ENCODE measurements around the gene SMU1. TPM values are rescaled to one million over a fixed set of nuclear protein-coding genes. Genes with fewer than 3 reads are reported as not detected.

Gene SMU1
- total and polyA plus RNA-seq, 2 of the 13 experiments (the other 11 are each of a cell fraction or from before 2014, with no cell fraction given), result 12.9 to 36.6 TPM

GRCh38 chr9:33124046-33124445 lies 47.6 kb upstream of the SMU1 start:
- POLR2A ChIA-PET, result no interaction called here
- WGBS (ENCODE audit: low lambda C conversion rate), result 96% methylated on average over 5 of the region's 5 CpGs
- FAIRE-seq, result no peak

More at GRCh38 chr9:33124046-33124445, 47.6 kb upstream of the SMU1 start:
- Histone ChIP-seq H3K79me2 (ENCODE audit: insufficient read depth, low read length) (no peaks in the 10 kb centered on the region), H3K4me3 (replicated peaks in 1 of 3; ENCODE audit: insufficient read depth in 1 of 3, low read depth in 2 of 3, low read length in 3 of 3) (no peak overlapping the region), H3K4me1 (ENCODE audit: insufficient read depth, low read length) (no peaks in the 10 kb centered on the region), H3K36me3 (replicated peaks in 1 of 2; ENCODE audit: control insufficient read depth in 1 of 2, insufficient read depth in 2 of 2, low read length in 2 of 2) (peaks cover 14 to 50% of the 10 kb centered on the region in 2 experiments), H4K20me1 (ENCODE audit: insufficient read depth, low read length) (0 out of 2 replicates have a peak, but pooled peaks cover 3% of the 10 kb centered on the region), H2AFZ (ENCODE audit: low read length) (no peak overlapping the region), H3K4me2 (ENCODE audit: low read depth, low read length) (no peak overlapping the region), H3K27ac (ENCODE audit: extremely low read length, insufficient read depth, low read length) (no peak overlapping the region), H3K9ac (ENCODE audit: insufficient read depth, low read depth, low read length) (no peak overlapping the region), H3K9me3 (ENCODE audit: low read length) (no peaks in the 10 kb centered on the region), H3K27me3 (ENCODE audit: control insufficient read depth in 1 of 2, insufficient read depth in 2 of 2, low read length in 2 of 2) (no peaks in the 10 kb centered on the region)
- ATAC-seq (no peak), DNase-seq (ENCODE audit: low spot score) (no peak)
- CTCF ChIA-PET (ENCODE audit: low intra/inter-chr PET ratio, low total read pairs), result no interaction called here
- in situ Hi-C loops (cut with HindIII; ENCODE audit: extremely low pct_ligation_motif_present, low pct_unique_long_range_greater_than_20kb) (no loop called here), intact Hi-C loops (cut with micrococcal nuclease; ENCODE audit: unreplicated experiment) (no loop called here)
- TF ChIP-seq CC2D1A (CRISPR knock-in tag; IDR thresholded peaks at IDR 0.05) (no peak), ZNF101 (CRISPR knock-in tag; IDR thresholded peaks at IDR 0.05; ENCODE audit: borderline replicate concordance, low read depth) (no peak), RBM22 (optimal IDR thresholded peaks at IDR 0.05; ENCODE audit: low read length) (no peak), ZNF414 (CRISPR knock-in tag; IDR thresholded peaks at IDR 0.05) (no peak)
- TF ChIP-seq, protein P1, sequence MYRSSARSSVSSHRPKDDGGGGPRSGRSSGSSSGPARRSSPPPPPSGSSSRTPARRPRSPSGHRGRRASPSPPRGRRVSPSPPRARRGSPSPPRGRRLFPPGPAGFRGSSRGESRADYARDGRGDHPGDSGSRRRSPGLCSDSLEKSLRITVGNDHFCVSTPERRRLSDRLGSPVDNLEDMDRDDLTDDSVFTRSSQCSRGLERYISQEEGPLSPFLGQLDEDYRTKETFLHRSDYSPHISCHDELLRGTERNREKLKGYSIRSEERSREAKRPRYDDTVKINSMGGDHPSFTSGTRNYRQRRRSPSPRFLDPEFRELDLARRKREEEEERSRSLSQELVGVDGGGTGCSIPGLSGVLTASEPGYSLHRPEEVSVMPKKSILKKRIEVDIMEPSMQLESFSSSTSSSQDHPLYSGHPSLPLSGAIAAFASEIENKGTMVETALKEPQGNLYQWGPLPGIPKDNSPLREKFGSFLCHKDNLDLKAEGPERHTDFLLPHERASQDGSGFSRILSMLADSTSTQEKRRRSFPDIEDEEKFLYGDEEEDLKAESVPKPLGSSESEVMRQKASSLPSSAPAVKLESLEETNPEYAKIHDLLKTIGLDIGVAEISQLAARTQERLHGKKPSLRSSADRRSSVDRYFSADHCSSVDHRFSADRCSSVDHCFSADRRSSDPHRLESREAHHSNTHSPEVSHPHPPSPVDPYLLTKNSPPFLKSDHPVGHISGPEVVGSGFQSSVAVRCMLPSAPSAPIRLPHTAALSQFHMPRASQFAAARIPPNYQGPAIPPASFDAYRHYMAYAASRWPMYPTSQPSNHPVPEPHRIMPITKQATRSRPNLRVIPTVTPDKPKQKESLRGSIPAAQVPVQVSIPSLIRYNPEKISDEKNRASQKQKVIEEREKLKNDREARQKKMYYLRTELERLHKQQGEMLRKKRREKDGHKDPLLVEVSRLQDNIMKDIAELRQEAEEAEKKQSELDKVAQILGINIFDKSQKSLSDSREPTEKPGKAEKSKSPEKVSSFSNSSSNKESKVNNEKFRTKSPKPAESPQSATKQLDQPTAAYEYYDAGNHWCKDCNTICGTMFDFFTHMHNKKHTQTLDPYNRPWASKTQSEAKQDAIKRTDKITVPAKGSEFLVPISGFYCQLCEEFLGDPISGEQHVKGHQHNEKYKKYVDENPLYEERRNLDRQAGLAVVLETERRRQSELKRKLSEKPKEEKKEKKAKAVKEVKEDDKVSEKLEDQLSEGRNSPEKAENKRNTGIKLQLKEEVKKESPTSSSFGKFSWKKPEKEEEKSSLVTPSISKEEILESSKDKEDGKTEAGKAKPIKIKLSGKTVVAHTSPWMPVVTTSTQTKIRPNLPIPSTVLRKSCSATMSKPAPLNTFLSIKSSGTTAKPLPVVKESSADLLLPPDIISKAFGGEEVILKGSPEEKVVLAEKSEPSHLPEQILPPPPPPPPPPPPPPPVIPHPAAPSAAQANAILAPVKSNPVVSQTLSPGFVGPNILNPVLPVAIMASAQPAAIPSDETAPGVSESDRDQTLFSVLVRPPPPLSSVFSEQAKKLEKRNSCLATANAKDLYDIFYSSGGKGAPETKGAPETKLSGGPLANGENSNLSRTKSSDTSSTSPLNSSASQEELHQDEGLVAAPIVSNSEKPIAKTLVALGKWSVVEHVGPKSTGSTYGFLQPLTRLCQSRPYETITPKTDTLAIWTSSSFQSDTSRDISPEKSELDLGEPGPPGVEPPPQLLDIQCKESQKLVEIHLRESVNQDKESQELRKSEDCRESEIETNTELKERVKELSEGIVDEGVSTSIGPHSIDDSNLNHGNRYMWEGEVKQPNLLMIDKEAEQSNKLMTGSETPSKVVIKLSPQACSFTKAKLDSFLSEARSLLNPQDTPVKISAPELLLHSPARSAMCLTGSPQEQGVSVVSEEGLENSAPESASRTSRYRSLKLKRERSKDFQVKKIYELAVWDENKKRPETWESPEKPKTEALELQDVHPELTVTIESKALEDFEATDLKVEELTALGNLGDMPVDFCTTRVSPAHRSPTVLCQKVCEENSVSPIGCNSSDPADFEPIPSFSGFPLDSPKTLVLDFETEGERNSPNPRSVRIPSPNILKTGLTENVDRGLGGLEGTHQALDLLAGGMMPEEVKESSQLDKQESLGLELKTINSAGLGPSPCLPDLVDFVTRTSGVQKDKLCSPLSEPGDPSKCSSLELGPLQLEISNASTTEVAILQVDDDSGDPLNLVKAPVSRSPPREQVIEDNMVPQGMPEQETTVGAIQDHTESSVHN (CRISPR knock-in tag; IDR thresholded peaks at IDR 0.05), result no peak
- no TSS peak for BruUV-seq (replicated peaks)
